K562 (cell line): ENCODE results near the gene RASL10B. TPM values are rescaled to one million over a fixed set of nuclear protein-coding genes. Genes with fewer than 3 reads are reported as not detected.

Source experiments
- ATAC-seq: fragments of 200-7000 bp; cut with Tn5 transposase; 3 replicates; pipeline ENCODE4 v1.9.1; 2020; ENCODE audit warnings: moderate library complexity
- BruUV-seq: library from RNA; stranded (reverse); fragments of 400-500 nt; replicated peaks from 2 replicates; lab custom pipeline; 2021; lab: Mats Ljungman, UMichigan
- CTCF ChIA-PET: fragments of 300-600 bp; formaldehyde crosslinking; extraction: SDS; loops from one replicate; lab custom pipeline; 2021; ENCODE audit warnings: low intra/inter-chr PET ratio; lab: Yijun Ruan, JAX
- POLR2A ChIA-PET: fragments of 300-600, 350-650 bp; sonication (Branson Sonifier 250); formaldehyde crosslinking; extraction: SDS; loops from one replicate; lab custom pipeline; 2021; ENCODE audit warnings: antibody characterized with exemption, inconsistent platforms; lab: Yijun Ruan, JAX
- DNase-seq, 4 experiments: peaks; one replicate each; pipeline versions ENCODE4 v3.0.0 to v3.0.0-alpha.2; 2011 to 2018; ENCODE audit warnings: low spot score in 3 of 4, mixed read lengths in 3 of 4; ENCODE audit errors: extremely low read depth in 1 of 4
- FAIRE-seq: peaks from 2 replicates; lab custom pipeline; 2011; peaks lifted over from hg19 to GRCh38; lab: Jason Lieb, UNC
- H2AFZ ChIP-seq: 2 replicates; pipeline ENCODE4 v1.6.0; 2011; ENCODE audit warnings: low read depth, low read length, control low read depth, inconsistent platforms
- H3K27ac ChIP-seq: fragments of 200-600 bp; 3 replicates; pipeline ENCODE4 v1.8.0; 2011; ENCODE audit warnings: low read depth, mild to moderate bottlenecking, control low read depth, inconsistent platforms, low read length, moderate library complexity, mixed read lengths; ENCODE audit errors: extremely low read depth
- H3K27me3 ChIP-seq, 2 experiments: fragments of 300-600 bp in 1 of 2; 2 replicates in 1 of 2; 3 replicates in 1 of 2; pipeline versions ENCODE4 v1.6.0 to v1.8.0; 2011; ENCODE audit warnings: inconsistent platforms in 2 of 2, low read length in 2 of 2, mild to moderate bottlenecking in 1 of 2, mixed read lengths in 1 of 2, moderate library complexity in 1 of 2; ENCODE audit not compliant: control insufficient read depth in 2 of 2, insufficient read depth in 2 of 2
- H3K36me3 ChIP-seq: fragments of 300-600 bp; 3 replicates; pipeline ENCODE4 v1.8.0; 2011; ENCODE audit warnings: mild to moderate bottlenecking, low read length, inconsistent platforms; ENCODE audit not compliant: control insufficient read depth, insufficient read depth
- H3K4me1 ChIP-seq, 2 experiments: fragments of 200-600 bp in 1 of 2; replicated peaks in 1 of 2; 2 replicates in 1 of 2; 3 replicates in 1 of 2; pipeline versions ENCODE4 v1.5.1 to v1.8.0; 2011; ENCODE audit warnings: inconsistent platforms in 2 of 2, low read length in 2 of 2, mild to moderate bottlenecking in 1 of 2, mixed read lengths in 1 of 2, moderate library complexity in 1 of 2; ENCODE audit not compliant: control insufficient read depth in 2 of 2, insufficient read depth in 2 of 2
- H3K4me2 ChIP-seq: 2 replicates; pipeline ENCODE4 v1.6.1; 2011; ENCODE audit warnings: low read length, control low read depth, inconsistent platforms, mixed read lengths; ENCODE audit not compliant: insufficient read depth
- H3K4me3 ChIP-seq: fragments of 200-600 bp; sonication (generic), shearing (Covaris generic); 2 replicates; pipeline ENCODE4 v1.5.1; 2016; ENCODE audit warnings: control low read depth, inconsistent platforms
- H3K79me2 ChIP-seq: fragments of 200-600 bp; 3 replicates; pipeline ENCODE4 v1.8.0; 2011; ENCODE audit warnings: low read length, inconsistent platforms; ENCODE audit not compliant: control insufficient read depth, insufficient read depth
- H3K9ac ChIP-seq, 2 experiments: 2 replicates each; pipeline versions ENCODE4 v1.6.0 to v1.6.1; 2011; ENCODE audit warnings: low read depth in 2 of 2, low read length in 2 of 2, control low read depth in 1 of 2, inconsistent platforms in 1 of 2, mild to moderate bottlenecking in 1 of 2, mixed read lengths in 1 of 2; ENCODE audit not compliant: insufficient read depth in 1 of 2
- H3K9me1 ChIP-seq: one replicate; pipeline ENCODE4 v1.6.0; 2011; ENCODE audit warnings: inconsistent platforms, mild to moderate bottlenecking, low read length, moderate library complexity; ENCODE audit not compliant: control insufficient read depth, insufficient read depth
- H3K9me3 ChIP-seq: replicated peaks from 2 replicates; pipeline ENCODE4 v1.5.1; 2011; ENCODE audit warnings: low read depth, low read length, inconsistent platforms; ENCODE audit not compliant: control insufficient read depth, insufficient read depth
- H4K20me1 ChIP-seq: replicated peaks from 2 replicates; pipeline ENCODE4 v1.6.1; 2011; ENCODE audit warnings: low read length, inconsistent platforms, mixed read lengths; ENCODE audit not compliant: control insufficient read depth, insufficient read depth
- BCL6 ChIP-seq: fragments of 250-450 bp; sonication (Bioruptor Pico); IDR thresholded peaks from 2 replicates; pipeline ENCODE4 v1.4.0; 2020
- CREB1 ChIP-seq, 2 experiments: sonication (generic) in 1 of 2; formaldehyde crosslinking in 1 of 2; IDR thresholded peaks; 2 replicates each; pipeline versions ENCODE4 v1.6.1 to v1.8.0; 2012 to 2022; ENCODE audit warnings: inconsistent platforms in 1 of 2, mild to moderate bottlenecking in 1 of 2, missing genetic modification reagents in 1 of 2, moderate library complexity in 1 of 2
- GATAD2B ChIP-seq: fragments of 450-650 bp; IDR thresholded peaks from 2 replicates; pipeline ENCODE4 v1.6.1; 2017; ENCODE audit warnings: mild to moderate bottlenecking, borderline replicate concordance
- HNRNPUL1 ChIP-seq: fragments of 200-400 bp; formaldehyde crosslinking; IDR thresholded peaks from 2 replicates; pipeline ENCODE4 v1.6.1; 2017; ENCODE audit warnings: low read length
- MIER1 ChIP-seq: fragments of 450-650 bp; IDR thresholded peaks from 2 replicates; pipeline ENCODE4 v1.6.1; 2016; ENCODE audit warnings: antibody characterized with exemption, mild to moderate bottlenecking, low read depth
- PHB2 ChIP-seq: fragments of 450-650 bp; IDR thresholded peaks from 2 replicates; pipeline ENCODE4 v1.6.1; 2017; ENCODE audit warnings: low read depth
- WGBS: fragments of 100-300 bp; shearing (Covaris generic); methylation state at CpG from one replicate; pipeline ENCODE4 v1.1.6; 2016; ENCODE audit warnings: low coverage, mixed read lengths; ENCODE audit not compliant: insufficient coverage; ENCODE audit errors: missing lambda C conversion rate; 5-methylcytosine and 5-hydroxymethylcytosine counted together
- in situ Hi-C: fragments of 300-500 bp; cut with MboI; formaldehyde crosslinking; loops from 4 replicates; pipeline ENCODE4 v1.15.0; 2018; ENCODE audit warnings: inconsistent platforms, mixed read lengths
- intact Hi-C: fragments of 100-400 bp; cut with micrococcal nuclease; formaldehyde crosslinking; loops from 2 replicates; pipeline ENCODE4 v1.14.2; 2022
- polyA plus RNA-seq, 8 experiments: library from polyadenylated mRNA; depleted of rRNA in 4 of 8; stranded (reverse) in 5 of 8; unstranded in 3 of 8; fragments of >200 nt; fragmentation: Nextera tagmentation in 2 of 8; fragmentation: Illumina TruSeq in 1 of 8; extraction: Ambion mirVana in 2 of 8; extraction: Trizol in 1 of 8; gene quantifications; 2 replicates each; pipeline versions ENCODE4 v1.2.1 to v1.2.3, GENCODE V29; 2011 to 2014; ENCODE audit warnings: inconsistent platforms in 1 of 8, missing spikeins in 1 of 8
- total RNA-seq, 7 experiments: library from RNA; depleted of rRNA in 6 of 7; stranded (reverse); fragments of >200 nt in 6 of 7; fragmentation: Illumina TruSeq in 2 of 7; extraction: Trizol in 2 of 7; gene quantifications; 2 replicates each; pipeline versions ENCODE4 v1.2.1 to v1.2.3, GENCODE V29; 2011 to 2021; ENCODE audit warnings: low replicate concordance in 1 of 7
- TF ChIP-seq, protein P1 (sequence below): IDR thresholded peaks from 2 replicates; pipeline ENCODE4 v1.6.1; 2011; ENCODE audit warnings: borderline replicate concordance, low read depth, mild to moderate bottlenecking, moderate library complexity, low read length; ENCODE audit not compliant: insufficient read depth, poor library complexity, severe bottlenecking
- TF ChIP-seq, protein P2 (sequence below), 2 experiments: fragments of 450-650 bp in 1 of 2; sonication (generic) in 1 of 2; formaldehyde crosslinking in 1 of 2; IDR thresholded peaks in 1 of 2; conservative IDR thresholded peaks in 1 of 2; 2 replicates each; pipeline versions ENCODE4 v1.6.1 to v1.8.1; 2016 to 2023; ENCODE audit warnings: mild to moderate bottlenecking in 2 of 2, moderate library complexity in 2 of 2, inconsistent platforms in 1 of 2, missing genetic modification reagents in 1 of 2
- TF ChIP-seq, protein P3 (sequence below): fragments of 450-650 bp; IDR thresholded peaks from 2 replicates; pipeline ENCODE4 v1.6.1; 2016; ENCODE audit warnings: low read depth

Gene RASL10B
- total and polyA plus RNA-seq, 9 of the 15 experiments (the other 6 are each of a cell fraction or from before 2014, with no cell fraction given): 0.04 to 0.31 (median 0.14) TPM; not detected in 2

DNA sequence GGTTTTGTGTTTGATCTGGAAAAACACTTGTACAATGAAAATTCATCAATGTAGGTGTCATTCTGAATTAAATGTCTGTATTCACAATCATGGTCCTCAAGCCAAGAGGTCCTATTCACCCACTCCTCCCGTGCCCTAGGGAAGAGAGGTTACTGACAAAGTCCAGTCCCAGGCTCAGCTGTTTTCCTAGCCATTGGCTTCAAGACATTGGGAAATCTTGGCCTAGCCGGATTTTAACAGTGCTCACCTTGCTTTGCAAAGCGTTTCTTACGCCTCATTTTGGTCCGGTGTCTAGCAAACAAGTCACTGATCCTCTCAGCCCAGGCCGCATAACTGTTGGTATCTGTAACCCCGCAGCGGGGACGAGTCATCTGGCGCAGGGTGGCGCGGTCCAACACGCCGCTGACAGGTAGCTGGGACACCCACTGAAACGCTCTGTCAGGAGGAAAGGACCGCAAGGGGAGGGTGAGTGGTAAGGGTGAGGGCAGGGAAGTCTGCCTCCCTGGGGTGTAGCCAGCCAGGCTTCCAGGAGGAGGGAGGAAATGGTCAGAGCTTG lies 47.3 kb downstream of the RASL10B start:
- intact Hi-C loops (no loop called here), in situ Hi-C loops (no loop called here)
- no peak overlapping the region for H2AFZ ChIP-seq
- ChIA-PET POLR2A (interaction anchor here (0.7 to 0.8 kb wide), 2 partner anchors 11 to 93 kb away, joined by 3 to 4 read pairs; no protein-coding TSS in a partner anchor), CTCF (no interaction called here)
- H3K9ac ChIP-seq: no peak overlapping the region
- DNase-seq (no peak), ATAC-seq (no peak; the same call in 2 of the 3 replicates), FAIRE-seq (no peak)
- no peaks in the 10 kb centered on the region for H3K79me2 ChIP-seq
- H3K27ac ChIP-seq: no peak overlapping the region
- H3K4me1 ChIP-seq: no peaks in the 10 kb centered on the region
- H4K20me1 ChIP-seq: no peaks in the 10 kb centered on the region; the same call in 1 of the 2 replicates
- H3K4me2 ChIP-seq: no peak overlapping the region
- no peak overlapping the region for H3K4me3 ChIP-seq
- H3K36me3 ChIP-seq: no peaks in the 10 kb centered on the region
- no peaks in the 10 kb centered on the region for H3K9me1 ChIP-seq
- BruUV-seq: no TSS peak
- WGBS: under 1% methylated on average over 13 of the region's 16 CpGs
- peaks cover 47 to 52% of the 10 kb centered on the region in 2 experiments for H3K27me3 ChIP-seq
- H3K9me3 ChIP-seq: no peaks in the 10 kb centered on the region
- TF ChIP-seq, protein P1, sequence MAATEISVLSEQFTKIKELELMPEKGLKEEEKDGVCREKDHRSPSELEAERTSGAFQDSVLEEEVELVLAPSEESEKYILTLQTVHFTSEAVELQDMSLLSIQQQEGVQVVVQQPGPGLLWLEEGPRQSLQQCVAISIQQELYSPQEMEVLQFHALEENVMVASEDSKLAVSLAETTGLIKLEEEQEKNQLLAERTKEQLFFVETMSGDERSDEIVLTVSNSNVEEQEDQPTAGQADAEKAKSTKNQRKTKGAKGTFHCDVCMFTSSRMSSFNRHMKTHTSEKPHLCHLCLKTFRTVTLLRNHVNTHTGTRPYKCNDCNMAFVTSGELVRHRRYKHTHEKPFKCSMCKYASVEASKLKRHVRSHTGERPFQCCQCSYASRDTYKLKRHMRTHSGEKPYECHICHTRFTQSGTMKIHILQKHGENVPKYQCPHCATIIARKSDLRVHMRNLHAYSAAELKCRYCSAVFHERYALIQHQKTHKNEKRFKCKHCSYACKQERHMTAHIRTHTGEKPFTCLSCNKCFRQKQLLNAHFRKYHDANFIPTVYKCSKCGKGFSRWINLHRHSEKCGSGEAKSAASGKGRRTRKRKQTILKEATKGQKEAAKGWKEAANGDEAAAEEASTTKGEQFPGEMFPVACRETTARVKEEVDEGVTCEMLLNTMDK: no peak
- TF ChIP-seq HNRNPUL1: no peak
- TF ChIP-seq, protein P2, sequence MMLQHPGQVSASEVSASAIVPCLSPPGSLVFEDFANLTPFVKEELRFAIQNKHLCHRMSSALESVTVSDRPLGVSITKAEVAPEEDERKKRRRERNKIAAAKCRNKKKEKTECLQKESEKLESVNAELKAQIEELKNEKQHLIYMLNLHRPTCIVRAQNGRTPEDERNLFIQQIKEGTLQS (IDR thresholded peaks at IDR 0.05): no peak
- TF ChIP-seq, protein P2 (CRISPR knock-in tag; conservative IDR thresholded peaks at IDR 0.05): no peak
- no peak for TF ChIP-seq GATAD2B
- no peak for TF ChIP-seq CREB1 (IDR thresholded peaks at IDR 0.05)
- no peak for TF ChIP-seq CREB1 (CRISPR knock-in tag; IDR thresholded peaks at IDR 0.05)
- TF ChIP-seq MIER1: no peak
- TF ChIP-seq, protein P3, sequence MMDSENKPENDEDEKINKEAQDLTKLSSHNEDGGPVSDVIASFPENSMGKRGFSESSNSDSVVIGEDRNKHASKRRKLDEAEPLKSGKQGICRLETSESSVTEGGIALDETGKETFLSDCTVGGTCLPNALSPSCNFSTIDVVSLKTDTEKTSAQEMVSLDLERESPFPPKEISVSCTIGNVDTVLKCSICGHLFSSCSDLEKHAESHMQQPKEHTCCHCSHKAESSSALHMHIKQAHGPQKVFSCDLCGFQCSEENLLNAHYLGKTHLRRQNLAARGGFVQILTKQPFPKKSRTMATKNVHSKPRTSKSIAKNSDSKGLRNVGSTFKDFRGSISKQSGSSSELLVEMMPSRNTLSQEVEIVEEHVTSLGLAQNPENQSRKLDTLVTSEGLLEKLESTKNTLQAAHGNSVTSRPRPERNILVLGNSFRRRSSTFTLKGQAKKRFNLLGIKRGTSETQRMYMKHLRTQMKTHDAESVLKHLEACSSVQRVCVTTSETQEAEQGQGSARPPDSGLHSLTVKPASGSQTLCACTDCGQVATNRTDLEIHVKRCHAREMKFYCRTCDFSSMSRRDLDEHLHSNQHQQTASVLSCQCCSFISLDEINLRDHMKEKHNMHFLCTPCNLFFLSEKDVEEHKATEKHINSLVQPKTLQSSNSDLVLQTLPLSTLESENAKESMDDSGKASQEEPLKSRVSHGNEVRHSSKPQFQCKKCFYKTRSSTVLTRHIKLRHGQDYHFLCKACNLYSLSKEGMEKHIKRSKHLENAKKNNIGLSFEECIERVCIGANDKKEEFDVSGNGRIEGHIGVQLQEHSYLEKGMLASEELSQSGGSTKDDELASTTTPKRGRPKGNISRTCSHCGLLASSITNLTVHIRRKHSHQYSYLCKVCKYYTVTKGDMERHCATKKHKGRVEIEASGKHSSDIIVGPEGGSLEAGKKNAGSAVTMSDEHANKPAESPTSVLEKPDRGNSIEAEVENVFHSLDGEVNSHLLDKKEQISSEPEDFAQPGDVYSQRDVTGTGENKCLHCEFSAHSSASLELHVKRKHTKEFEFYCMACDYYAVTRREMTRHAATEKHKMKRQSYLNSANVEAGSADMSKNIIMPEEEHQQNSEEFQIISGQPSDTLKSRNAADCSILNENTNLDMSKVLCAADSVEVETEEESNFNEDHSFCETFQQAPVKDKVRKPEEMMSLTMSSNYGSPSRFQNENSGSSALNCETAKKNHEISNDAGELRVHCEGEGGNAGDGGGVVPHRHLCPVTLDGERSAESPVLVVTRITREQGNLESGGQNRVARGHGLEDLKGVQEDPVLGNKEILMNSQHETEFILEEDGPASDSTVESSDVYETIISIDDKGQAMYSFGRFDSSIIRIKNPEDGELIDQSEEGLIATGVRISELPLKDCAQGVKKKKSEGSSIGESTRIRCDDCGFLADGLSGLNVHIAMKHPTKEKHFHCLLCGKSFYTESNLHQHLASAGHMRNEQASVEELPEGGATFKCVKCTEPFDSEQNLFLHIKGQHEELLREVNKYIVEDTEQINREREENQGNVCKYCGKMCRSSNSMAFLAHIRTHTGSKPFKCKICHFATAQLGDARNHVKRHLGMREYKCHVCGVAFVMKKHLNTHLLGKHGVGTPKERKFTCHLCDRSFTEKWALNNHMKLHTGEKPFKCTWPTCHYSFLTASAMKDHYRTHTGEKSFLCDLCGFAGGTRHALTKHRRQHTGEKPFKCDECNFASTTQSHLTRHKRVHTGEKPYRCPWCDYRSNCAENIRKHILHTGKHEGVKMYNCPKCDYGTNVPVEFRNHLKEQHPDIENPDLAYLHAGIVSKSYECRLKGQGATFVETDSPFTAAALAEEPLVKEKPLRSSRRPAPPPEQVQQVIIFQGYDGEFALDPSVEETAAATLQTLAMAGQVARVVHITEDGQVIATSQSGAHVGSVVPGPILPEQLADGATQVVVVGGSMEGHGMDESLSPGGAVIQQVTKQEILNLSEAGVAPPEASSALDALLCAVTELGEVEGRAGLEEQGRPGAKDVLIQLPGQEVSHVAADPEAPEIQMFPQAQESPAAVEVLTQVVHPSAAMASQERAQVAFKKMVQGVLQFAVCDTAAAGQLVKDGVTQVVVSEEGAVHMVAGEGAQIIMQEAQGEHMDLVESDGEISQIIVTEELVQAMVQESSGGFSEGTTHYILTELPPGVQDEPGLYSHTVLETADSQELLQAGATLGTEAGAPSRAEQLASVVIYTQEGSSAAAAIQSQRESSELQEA: no peak
- no peak for TF ChIP-seq PHB2
- TF ChIP-seq BCL6: no peak
